NCI-H146 treated with DMSO at 0.1 percent for 48 hours (cell line): ENCODE results near the gene ST6GAL1.
"Not testable (repeated sequence)": the region's sequence is repeated elsewhere in the genome, so short reads cannot be mapped to it uniquely, and the experiment has no call there.

Experiments
- DNase-seq: peaks from one replicate; lab custom pipeline; 2025; ENCODE audit not compliant: unreplicated experiment; lab: John Stamatoyannopoulos, UW

The ST6GAL1 gene

GRCh38 chr3:186939536-186939935, 9.2 kb downstream of the ST6GAL1 start:
- DNase-seq = no peak

GRCh38 chr3:186940967-186941366, 10.6 kb downstream of the ST6GAL1 start:
- no peak for DNase-seq

- no peak for DNase-seq
Measured at GRCh38 chr3:186942168-186942567, 11.8 kb downstream of the ST6GAL1 start.

DNA sequence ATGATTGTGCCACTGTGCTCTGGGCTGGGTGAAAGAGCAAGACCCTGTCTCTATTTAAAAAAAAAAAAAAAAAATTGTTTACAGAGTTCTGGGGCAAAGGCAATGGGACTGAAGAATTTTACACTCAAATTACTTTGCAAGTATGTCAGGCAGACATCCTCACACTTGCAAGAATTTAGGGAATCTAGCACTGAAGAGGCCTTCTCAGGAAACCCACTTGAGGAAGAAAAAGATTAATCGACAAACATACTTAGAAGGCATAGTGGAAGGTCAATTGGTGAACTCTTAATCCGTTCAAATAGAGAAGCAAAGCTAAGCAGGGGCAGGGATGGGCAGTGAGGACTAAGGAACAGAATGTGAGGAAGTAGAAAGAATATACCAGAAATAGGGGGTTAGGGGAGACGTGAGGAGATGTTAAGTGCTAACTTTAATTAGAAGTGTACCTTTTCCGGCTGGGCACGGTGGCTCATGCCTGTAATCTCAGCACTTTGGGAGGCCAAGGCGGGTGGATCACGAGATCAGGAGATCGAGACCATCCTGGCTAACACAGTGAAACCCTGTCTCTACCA, 15.0 kb downstream of the ST6GAL1 start:
- no peak for DNase-seq

- DNase-seq = peak; percentile 65
Measured at GRCh38 chr3:186946756-186947375, 16.5 kb downstream of the ST6GAL1 start.

DNA sequence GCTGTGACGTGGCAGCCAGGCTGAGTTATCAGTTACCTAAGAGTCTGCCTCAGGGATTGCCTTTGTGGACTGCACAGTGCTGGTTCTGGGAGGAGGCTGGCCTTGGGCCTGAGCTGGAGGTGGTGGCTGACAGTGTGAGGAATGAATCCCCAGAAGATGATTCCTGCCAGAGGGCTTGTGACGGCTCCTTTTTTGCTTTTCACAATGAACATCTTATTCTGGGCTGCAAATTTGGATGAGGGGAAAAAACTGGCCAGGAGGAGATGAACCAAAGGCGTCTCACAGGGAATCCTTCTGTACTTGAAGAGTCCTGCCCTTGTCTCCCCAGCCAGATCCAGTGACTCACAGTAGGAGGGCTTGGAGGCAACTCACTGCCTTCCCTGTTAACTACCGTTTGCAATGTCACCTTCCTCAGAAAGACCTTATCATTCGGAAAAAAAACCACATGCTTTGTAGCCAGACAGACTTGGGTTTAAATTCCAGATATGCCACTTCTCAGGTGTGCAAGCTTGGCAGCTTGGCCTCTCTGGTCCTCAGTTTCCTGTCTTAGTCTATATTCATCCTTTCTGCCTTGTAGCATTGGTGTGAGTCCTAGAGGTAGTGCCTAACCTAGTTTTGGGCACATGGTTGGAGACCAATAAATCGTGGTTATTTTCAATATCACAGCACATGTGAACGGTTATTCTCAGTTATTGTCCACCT, 19.1 kb downstream of the ST6GAL1 start:
- DNase-seq = no peak

DNA sequence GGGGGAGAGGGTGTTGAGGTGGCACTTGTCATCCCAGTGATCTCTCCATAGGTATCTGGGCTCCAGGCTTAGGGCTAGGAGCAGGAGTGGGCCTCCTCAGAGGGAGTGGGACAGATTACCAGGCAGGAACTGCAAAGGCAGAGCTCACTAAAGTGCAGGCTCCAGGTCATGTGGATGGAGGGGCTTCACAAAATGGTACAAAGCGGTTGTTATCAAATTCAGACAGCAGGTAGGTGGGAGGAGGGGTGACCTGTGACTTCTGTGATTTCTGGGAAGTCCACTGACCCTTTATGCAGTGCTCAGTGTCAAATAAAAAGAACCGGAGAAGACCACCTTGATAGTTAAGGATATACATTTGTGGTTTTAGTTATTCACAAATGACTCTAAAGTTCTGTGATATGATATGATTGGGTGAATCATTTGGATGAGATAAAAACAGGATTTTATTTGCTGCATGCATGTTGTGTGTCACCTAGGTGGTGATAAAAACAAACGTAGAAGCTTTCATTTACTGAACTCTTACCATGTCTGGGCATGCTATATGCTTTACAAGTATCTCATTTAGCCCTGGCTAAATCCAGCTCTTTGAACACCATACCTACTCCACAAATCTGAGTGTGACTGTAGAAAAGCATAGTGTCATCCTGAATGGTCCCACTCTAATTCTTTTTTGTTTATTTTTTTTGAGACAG, 20.2 kb downstream of the ST6GAL1 start:
- no peak for DNase-seq

GRCh38 chr3:186951640-186952552, 21.6 kb downstream of the ST6GAL1 start:
- no peak for DNase-seq

DNA sequence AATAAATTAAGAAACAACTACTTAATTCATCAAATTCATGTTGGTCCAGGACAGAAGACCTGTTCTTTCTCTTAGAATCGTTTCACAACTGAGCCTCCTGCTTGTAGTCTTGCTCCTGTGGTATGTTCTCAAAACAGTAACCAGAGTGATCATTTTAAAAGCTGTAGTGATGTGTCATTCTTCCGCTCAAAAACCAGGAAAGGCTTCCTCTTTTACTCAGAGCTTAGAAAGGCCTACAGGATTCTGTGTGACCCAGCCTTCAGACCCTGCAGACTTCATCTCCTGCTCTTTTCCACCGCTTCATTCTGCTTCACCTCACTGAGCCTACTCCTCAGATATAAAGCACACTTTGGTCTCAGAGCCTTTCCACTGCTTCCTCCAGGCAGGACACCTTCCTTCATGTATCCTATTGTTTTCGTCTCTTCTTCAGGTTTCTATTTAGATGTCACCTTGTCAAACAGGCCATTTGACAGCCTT, 22.7 kb downstream of the ST6GAL1 start:
- no peak for DNase-seq

- not testable (repeated sequence) for DNase-seq
Measured at GRCh38 chr3:186953992-186954699, 23.8 kb downstream of the ST6GAL1 start.

DNA sequence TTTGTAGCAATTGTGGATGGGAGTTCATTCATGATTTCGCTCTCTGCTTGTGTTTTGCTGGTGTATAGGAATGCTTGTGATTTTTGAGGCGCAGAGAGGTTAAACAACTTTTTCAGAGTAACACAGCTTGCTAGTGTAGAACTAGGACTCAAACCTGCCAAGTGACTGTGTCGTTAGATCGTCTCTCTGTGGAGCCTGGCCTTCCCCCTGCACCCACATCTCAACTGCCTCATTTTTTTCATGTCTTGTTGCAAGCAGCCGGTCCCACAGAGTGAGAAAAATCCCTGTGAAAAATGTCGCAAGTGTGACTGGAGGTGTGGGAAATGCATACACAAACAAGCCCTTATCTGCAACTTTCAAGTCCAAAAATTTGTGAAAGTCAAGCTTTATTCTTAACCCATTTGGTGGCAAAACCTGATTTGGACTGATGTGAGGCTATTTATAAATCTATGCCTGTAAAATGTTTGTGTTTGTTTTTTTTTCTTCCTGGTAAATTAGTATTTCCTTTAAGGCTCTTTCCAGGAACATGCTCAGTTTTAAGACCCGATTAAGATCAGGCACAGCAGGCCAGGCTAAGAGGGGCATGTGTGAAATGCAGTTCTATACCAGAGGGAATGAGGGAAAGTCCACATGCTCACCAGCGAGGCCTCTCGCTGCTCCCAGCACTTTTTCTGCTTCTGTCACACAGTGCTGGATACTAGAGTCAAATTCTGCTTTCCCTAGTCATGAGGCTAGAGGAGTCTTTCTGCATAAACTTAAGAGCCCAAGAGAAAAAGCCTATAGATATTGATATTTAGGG, 25.8 kb downstream of the ST6GAL1 start:
- DNase-seq = no peak

DNA sequence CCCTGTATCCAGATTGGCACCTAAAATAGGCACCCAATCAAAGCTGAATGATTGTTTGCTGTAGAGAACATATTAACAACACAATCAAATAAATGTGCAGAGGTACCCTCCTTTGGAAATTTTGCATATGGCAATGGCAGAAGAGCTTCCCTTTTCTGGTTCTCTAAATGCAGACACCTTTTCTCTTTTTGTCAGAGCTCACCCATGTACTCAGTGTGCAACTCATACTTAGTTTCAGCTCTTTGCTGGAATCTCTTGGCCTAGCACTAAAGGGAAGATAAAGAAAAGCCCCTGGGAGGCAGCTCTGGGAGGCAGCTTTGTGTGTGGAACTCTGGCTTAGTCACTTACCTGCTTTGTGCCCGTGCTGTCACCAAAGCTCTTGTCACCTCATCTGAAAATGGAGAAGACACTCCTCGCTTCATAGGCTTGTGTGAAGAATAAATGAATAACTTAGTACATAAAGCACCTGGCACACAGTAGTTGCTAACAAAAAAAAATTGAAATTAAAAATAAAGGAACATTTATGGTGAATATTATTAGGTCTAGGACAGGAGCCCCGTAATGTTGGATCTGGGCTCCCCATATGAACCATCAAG, 28.8 kb downstream of the ST6GAL1 start:
- DNase-seq = no peak

- DNase-seq = no peak
Measured at GRCh38 chr3:186960347-186960746, 30.0 kb downstream of the ST6GAL1 start.

- no peak for DNase-seq
Measured at GRCh38 chr3:186962445-186962844, 32.1 kb downstream of the ST6GAL1 start.

DNA sequence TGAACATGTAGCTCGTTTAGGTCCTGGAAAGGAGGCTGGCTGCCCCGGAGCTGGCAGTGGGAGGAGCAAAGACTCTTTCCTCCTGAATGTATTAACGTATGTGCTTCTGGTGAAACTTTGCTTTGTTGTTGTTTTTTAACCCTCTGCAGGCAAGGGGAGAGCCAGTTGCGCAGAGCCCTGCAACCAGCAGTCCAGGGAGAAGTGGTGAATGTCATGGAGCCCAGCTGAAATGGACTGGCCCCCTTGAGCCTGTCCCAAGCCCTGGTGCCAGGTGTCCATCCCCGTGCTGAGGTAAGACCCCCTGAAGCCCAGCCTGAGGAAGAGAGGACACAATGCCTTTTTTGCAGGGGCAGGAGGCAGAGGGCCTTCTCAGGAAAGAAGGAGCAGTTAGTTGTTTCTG, 33.3 kb downstream of the ST6GAL1 start:
- DNase-seq = no peak

- DNase-seq = no peak
Measured at GRCh38 chr3:186964071-186964470, 33.7 kb downstream of the ST6GAL1 start.

GRCh38 chr3:186964616-186965015, 34.3 kb downstream of the ST6GAL1 start:
- no peak for DNase-seq

GRCh38 chr3:186965141-186965879, 35.0 kb downstream of the ST6GAL1 start:
- DNase-seq = no peak
